Vagina (tissue), 2 donors: ENCODE results near the gene NSMCE4A. TPM values are rescaled to one million over a fixed set of nuclear protein-coding genes. Genes with fewer than 3 reads are reported as not detected.
"Not testable (repeated sequence)": the region's sequence is repeated elsewhere in the genome, so short reads cannot be mapped to it uniquely, and the experiment has no call there.

ENCODE experiments used
- DNase-seq, 2 donors: peaks; one replicate each; pipeline ENCODE4 v3.0.0-alpha.2; 2017; ENCODE audit errors: extremely low spot score in 2 of 2
- H3K27ac ChIP-seq: fragments of 200-600 bp; sonication (generic); one replicate; pipeline ENCODE4 v1.5.1; 2019
- H3K27me3 ChIP-seq: fragments of 200-600 bp; sonication (generic); one replicate; pipeline ENCODE4 v1.5.1; 2019
- H3K36me3 ChIP-seq, 2 donors: fragments of 200-600 bp; sonication (generic); one replicate each; pipeline ENCODE4 v1.5.1; 2017 to 2019
- H3K4me1 ChIP-seq: fragments of 200-600 bp; sonication (generic); one replicate; pipeline ENCODE4 v1.5.1; 2019
- H3K4me3 ChIP-seq, 2 donors: fragments of 200-600 bp; sonication (generic); 1 replicate in 1 of 2; 2 replicates in 1 of 2; pipeline ENCODE4 v1.5.1; 2016 to 2019
- H3K9me3 ChIP-seq: fragments of 200-600 bp; sonication (generic); one replicate; pipeline ENCODE4 v1.5.1; 2019
- POLR2A ChIP-seq, 2 donors: fragments of 450-650 bp; IDR thresholded peaks; one replicate each; pipeline ENCODE4 v1.6.1; 2017; ENCODE audit warnings: antibody characterized with exemption in 2 of 2, mild to moderate bottlenecking in 2 of 2, moderate library complexity in 2 of 2
- POLR2AphosphoS5 ChIP-seq, 2 donors: sonication (generic); formaldehyde crosslinking; IDR thresholded peaks; one replicate each; pipeline ENCODE4 v1.9.0; 2017; ENCODE audit warnings: antibody characterized with exemption in 2 of 2, mild to moderate bottlenecking in 2 of 2, low read depth in 1 of 2; ENCODE audit not compliant: insufficient read depth in 1 of 2
- intact Hi-C: fragments of 100-400 bp; cut with DNase I; formaldehyde crosslinking; loops from one replicate; pipeline ENCODE4 v1.15.1; 2023
- small RNA-seq: library from RNA; depleted of rRNA; stranded (forward); fragments of <200 nt; gene quantifications from one replicate; pipeline ENCODE3, GENCODE V24; 2016
- total RNA-seq: library from RNA; depleted of rRNA; stranded (reverse); fragments of >200 nt; gene quantifications from one replicate; pipeline ENCODE4 v1.2.3, GENCODE V29; 2016
- TF ChIP-seq, protein P1 (sequence below), 3 experiments: fragments of 450-650 bp in 2 of 3; fragments of 200-600 bp in 1 of 3; sonication (generic) in 1 of 3; IDR thresholded peaks; one replicate each; pipeline ENCODE4 v1.5.1; 2017 to 2019; ENCODE audit warnings: antibody characterized with exemption in 3 of 3, mild to moderate bottlenecking in 2 of 3, moderate library complexity in 2 of 3

The NSMCE4A gene
- total RNA-seq, 1 donor from 2014 or later: 80.8 TPM

DNA sequence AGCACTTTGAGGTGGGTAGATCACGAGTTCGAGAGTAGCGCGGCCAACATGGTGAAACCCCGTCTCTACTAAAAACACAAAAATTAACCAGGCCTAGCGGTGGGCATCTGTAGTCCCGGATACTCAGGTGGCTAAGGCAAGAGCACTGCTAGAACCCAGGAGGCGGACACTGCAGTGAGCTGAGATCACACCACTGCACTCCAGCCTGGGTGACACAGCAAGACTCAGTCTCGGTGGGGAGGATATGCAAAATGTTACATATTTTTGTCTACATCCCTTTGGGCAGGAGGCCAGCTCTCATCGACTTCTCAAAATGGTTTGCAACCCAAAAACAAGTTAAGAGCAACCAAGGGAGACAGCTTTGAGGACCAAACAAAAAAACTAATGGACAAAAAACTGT, 55.4 kb downstream of the NSMCE4A start:
- intact Hi-C loops: no loop called here
- DNase-seq: no peak
- Histone ChIP-seq H3K36me3 (peaks cover 0 to 19% of the 10 kb centered on the region in 2 donors), H3K4me3 (no peak overlapping the region), H3K27ac (no peak overlapping the region), H3K27me3 (no peaks in the 10 kb centered on the region), H3K4me1 (peaks cover 15% of the 10 kb centered on the region), H3K9me3 (no peaks in the 10 kb centered on the region)
- TF ChIP-seq POLR2A (IDR thresholded peaks at IDR 0.05) (no peak), POLR2AphosphoS5 (IDR thresholded peaks at IDR 0.05; ENCODE audit: insufficient read depth in 1 of 2, low read depth in 1 of 2) (no peak)
- TF ChIP-seq, protein P1, sequence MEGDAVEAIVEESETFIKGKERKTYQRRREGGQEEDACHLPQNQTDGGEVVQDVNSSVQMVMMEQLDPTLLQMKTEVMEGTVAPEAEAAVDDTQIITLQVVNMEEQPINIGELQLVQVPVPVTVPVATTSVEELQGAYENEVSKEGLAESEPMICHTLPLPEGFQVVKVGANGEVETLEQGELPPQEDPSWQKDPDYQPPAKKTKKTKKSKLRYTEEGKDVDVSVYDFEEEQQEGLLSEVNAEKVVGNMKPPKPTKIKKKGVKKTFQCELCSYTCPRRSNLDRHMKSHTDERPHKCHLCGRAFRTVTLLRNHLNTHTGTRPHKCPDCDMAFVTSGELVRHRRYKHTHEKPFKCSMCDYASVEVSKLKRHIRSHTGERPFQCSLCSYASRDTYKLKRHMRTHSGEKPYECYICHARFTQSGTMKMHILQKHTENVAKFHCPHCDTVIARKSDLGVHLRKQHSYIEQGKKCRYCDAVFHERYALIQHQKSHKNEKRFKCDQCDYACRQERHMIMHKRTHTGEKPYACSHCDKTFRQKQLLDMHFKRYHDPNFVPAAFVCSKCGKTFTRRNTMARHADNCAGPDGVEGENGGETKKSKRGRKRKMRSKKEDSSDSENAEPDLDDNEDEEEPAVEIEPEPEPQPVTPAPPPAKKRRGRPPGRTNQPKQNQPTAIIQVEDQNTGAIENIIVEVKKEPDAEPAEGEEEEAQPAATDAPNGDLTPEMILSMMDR (IDR thresholded peaks at IDR 0.05): no peak

GRCh38 chr10:121918800-121919199, 56.2 kb downstream of the NSMCE4A start:
- intact Hi-C loops, DNase-seq, H3K27me3 ChIP-seq, H3K9me3 ChIP-seq, H3K27ac ChIP-seq, H3K4me3 ChIP-seq: not testable (repeated sequence)
- Histone ChIP-seq H3K36me3 (peaks cover 0 to 19% of the 10 kb centered on the region in 2 donors), H3K4me1 (peaks cover 15% of the 10 kb centered on the region)

DNA sequence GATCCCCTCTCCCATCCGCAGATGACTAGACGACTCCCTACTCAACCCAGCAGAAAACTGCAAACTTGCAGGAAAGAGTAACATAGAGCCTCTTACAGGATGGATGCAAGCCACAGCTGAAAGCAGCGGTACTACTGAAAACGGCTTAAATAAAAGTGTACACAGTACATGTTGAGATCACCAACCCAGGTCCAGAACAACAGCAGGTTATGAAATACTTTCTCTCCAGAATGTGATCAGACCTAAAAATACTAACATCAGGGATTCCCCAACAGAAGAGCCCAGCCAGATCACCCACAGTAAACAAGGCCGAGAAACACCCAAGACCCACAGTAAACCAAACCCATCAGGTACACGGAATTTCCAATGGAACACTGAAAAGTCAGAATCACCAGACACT, 60.4 kb downstream of the NSMCE4A start:
- H3K27me3 ChIP-seq: no peaks in the 10 kb centered on the region
- peaks cover 0 to 31% of the 10 kb centered on the region in 2 donors for H3K36me3 ChIP-seq
- intact Hi-C loops: no loop called here
- TF ChIP-seq POLR2A (IDR thresholded peaks at IDR 0.05) (no peak), POLR2AphosphoS5 (IDR thresholded peaks at IDR 0.05; ENCODE audit: insufficient read depth in 1 of 2, low read depth in 1 of 2) (no peak)
- TF ChIP-seq, protein P1 (IDR thresholded peaks at IDR 0.05): no peak
- no peaks in the 10 kb centered on the region for H3K9me3 ChIP-seq
- H3K4me3 ChIP-seq: no peak overlapping the region
- DNase-seq: no peak
- H3K27ac ChIP-seq: no peak overlapping the region
- peaks cover 15% of the 10 kb centered on the region for H3K4me1 ChIP-seq

- intact Hi-C loops: no loop called here
- Histone ChIP-seq H3K4me3 (no peak overlapping the region), H3K36me3 (peaks cover 0 to 25% of the 10 kb centered on the region in 2 donors), H3K27me3 (no peaks in the 10 kb centered on the region), H3K9me3 (no peaks in the 10 kb centered on the region), H3K27ac (no peak overlapping the region), H3K4me1 (no peaks in the 10 kb centered on the region)
- peak in 1 of 2 donors; percentile 27 for DNase-seq
- TF ChIP-seq, protein P1 (IDR thresholded peaks at IDR 0.05): no peak
- TF ChIP-seq POLR2A (IDR thresholded peaks at IDR 0.05) (no peak), POLR2AphosphoS5 (IDR thresholded peaks at IDR 0.05; ENCODE audit: insufficient read depth in 1 of 2, low read depth in 1 of 2) (no peak)
Observed at GRCh38 chr10:121911421-121911697, 63.7 kb downstream of the NSMCE4A start.

GRCh38 chr10:121910673-121911420, 64.2 kb downstream of the NSMCE4A start:
- H3K4me3 ChIP-seq: no peak overlapping the region
- TF ChIP-seq POLR2AphosphoS5 (IDR thresholded peaks at IDR 0.05; ENCODE audit: insufficient read depth in 1 of 2, low read depth in 1 of 2) (no peak), POLR2A (IDR thresholded peaks at IDR 0.05) (no peak)
- TF ChIP-seq, protein P1 (IDR thresholded peaks at IDR 0.05): no peak
- H3K36me3 ChIP-seq: peaks cover 0 to 22% of the 10 kb centered on the region in 2 donors
- peak in 1 of 2 donors; percentile 6 for DNase-seq
- no peak overlapping the region for H3K27ac ChIP-seq
- no peaks in the 10 kb centered on the region for H3K4me1 ChIP-seq
- H3K27me3 ChIP-seq: no peaks in the 10 kb centered on the region
- no peaks in the 10 kb centered on the region for H3K9me3 ChIP-seq
- intact Hi-C loops: no loop called here

Small RNA genes lying within 50 kb of the gene (small RNA-seq; reads per million reads assigned to genes)
- not detected for gene RF02219

Other genes starting within 250 kb of the NSMCE4A start
- 21.9 TPM for gene ATE1, start 47.2 kb downstream of the NSMCE4A start, total RNA-seq
- gene TACC2, start 13.9 kb upstream of the NSMCE4A start, total RNA-seq: 76.4 TPM